ENCODE data around the gene DACT2. TPM values are rescaled to one million over a fixed set of nuclear protein-coding genes. Genes with fewer than 3 reads are reported as not detected.

DACT2 gene
- total and polyA plus RNA-seq, 2 donors (not counting 1 experiment from before 2014, with no cell fraction given) = not detected

- H3K27me3 ChIP-seq (ENCODE audit: control insufficient read depth, insufficient read depth, low read length) = no peaks in the 10 kb centered on the region
- H3K4me1 ChIP-seq (ENCODE audit: control insufficient read depth, extremely low read depth, insufficient read depth, low read length) = no peaks in the 10 kb centered on the region
- no peak overlapping the region for H3K27ac ChIP-seq (ENCODE audit: insufficient read depth, low read length)
- H3K79me2 ChIP-seq (ENCODE audit: control insufficient read depth, insufficient read depth, low read length) = no peaks in the 10 kb centered on the region
- no peaks in the 10 kb centered on the region for H4K20me1 ChIP-seq (ENCODE audit: control insufficient read depth, extremely low read depth, insufficient read depth, low read length)
- H3K4me3 ChIP-seq (replicated peaks in 1 of 4; ENCODE audit: control extremely low read depth in 1 of 4, insufficient read depth in 1 of 4, low read depth in 3 of 4, low read length in 4 of 4) = no peak overlapping the region
- TF ChIP-seq, protein P1, sequence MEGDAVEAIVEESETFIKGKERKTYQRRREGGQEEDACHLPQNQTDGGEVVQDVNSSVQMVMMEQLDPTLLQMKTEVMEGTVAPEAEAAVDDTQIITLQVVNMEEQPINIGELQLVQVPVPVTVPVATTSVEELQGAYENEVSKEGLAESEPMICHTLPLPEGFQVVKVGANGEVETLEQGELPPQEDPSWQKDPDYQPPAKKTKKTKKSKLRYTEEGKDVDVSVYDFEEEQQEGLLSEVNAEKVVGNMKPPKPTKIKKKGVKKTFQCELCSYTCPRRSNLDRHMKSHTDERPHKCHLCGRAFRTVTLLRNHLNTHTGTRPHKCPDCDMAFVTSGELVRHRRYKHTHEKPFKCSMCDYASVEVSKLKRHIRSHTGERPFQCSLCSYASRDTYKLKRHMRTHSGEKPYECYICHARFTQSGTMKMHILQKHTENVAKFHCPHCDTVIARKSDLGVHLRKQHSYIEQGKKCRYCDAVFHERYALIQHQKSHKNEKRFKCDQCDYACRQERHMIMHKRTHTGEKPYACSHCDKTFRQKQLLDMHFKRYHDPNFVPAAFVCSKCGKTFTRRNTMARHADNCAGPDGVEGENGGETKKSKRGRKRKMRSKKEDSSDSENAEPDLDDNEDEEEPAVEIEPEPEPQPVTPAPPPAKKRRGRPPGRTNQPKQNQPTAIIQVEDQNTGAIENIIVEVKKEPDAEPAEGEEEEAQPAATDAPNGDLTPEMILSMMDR (conservative IDR thresholded peaks at IDR 0.05 in 1 of 2, IDR thresholded peaks at IDR 0.05 in 1 of 2; ENCODE audit: low read depth in 1 of 2, low read length in 2 of 2) = no peak
- TF ChIP-seq EZH2 (IDR thresholded peaks at IDR 0.05; ENCODE audit: low read length, missing control alignments) = no peak
- H3K36me3 ChIP-seq (ENCODE audit: control insufficient read depth, insufficient read depth, low read length) = no peaks in the 10 kb centered on the region
- H3K9me3 ChIP-seq (ENCODE audit: control insufficient read depth, insufficient read depth, low read depth, low read length) = no peaks in the 10 kb centered on the region
- H3K9ac ChIP-seq (ENCODE audit: insufficient read depth, low read length) = no peak overlapping the region
- no peak for DNase-seq (ENCODE audit: low read depth in 2 of 2)
- no peak overlapping the region for H3K4me2 ChIP-seq (ENCODE audit: extremely low read depth, insufficient read depth, low read length)
- no peak overlapping the region for H2AFZ ChIP-seq (ENCODE audit: low read length)
Measured at GRCh38 chr6:168280020-168280898, 39.3 kb downstream of the DACT2 start.

- no peaks in the 10 kb centered on the region for H3K4me1 ChIP-seq (ENCODE audit: control insufficient read depth, extremely low read depth, insufficient read depth, low read length)
- H3K79me2 ChIP-seq (ENCODE audit: control insufficient read depth, insufficient read depth, low read length) = no peaks in the 10 kb centered on the region
- DNase-seq (ENCODE audit: low read depth in 2 of 2) = no peak
- no peak overlapping the region for H3K4me2 ChIP-seq (ENCODE audit: extremely low read depth, insufficient read depth, low read length)
- H3K4me3 ChIP-seq (replicated peaks in 1 of 4; ENCODE audit: control extremely low read depth in 1 of 4, insufficient read depth in 1 of 4, low read depth in 3 of 4, low read length in 4 of 4) = no peak overlapping the region
- H2AFZ ChIP-seq (ENCODE audit: low read length) = no peak overlapping the region
- H3K9ac ChIP-seq (ENCODE audit: insufficient read depth, low read length) = no peak overlapping the region
- TF ChIP-seq EZH2 (IDR thresholded peaks at IDR 0.05; ENCODE audit: low read length, missing control alignments) = no peak
- TF ChIP-seq, protein P1 (conservative IDR thresholded peaks at IDR 0.05 in 1 of 2, IDR thresholded peaks at IDR 0.05 in 1 of 2; ENCODE audit: low read depth in 1 of 2, low read length in 2 of 2) = no peak
- no peaks in the 10 kb centered on the region for H3K27me3 ChIP-seq (ENCODE audit: control insufficient read depth, insufficient read depth, low read length)
- H3K27ac ChIP-seq (ENCODE audit: insufficient read depth, low read length) = no peak overlapping the region
- no peaks in the 10 kb centered on the region for H3K36me3 ChIP-seq (ENCODE audit: control insufficient read depth, insufficient read depth, low read length)
- no peaks in the 10 kb centered on the region for H3K9me3 ChIP-seq (ENCODE audit: control insufficient read depth, insufficient read depth, low read depth, low read length)
- no peaks in the 10 kb centered on the region for H4K20me1 ChIP-seq (ENCODE audit: control insufficient read depth, extremely low read depth, insufficient read depth, low read length)
Measured at GRCh38 chr6:168279403-168279935, 40.1 kb downstream of the DACT2 start.

DNA sequence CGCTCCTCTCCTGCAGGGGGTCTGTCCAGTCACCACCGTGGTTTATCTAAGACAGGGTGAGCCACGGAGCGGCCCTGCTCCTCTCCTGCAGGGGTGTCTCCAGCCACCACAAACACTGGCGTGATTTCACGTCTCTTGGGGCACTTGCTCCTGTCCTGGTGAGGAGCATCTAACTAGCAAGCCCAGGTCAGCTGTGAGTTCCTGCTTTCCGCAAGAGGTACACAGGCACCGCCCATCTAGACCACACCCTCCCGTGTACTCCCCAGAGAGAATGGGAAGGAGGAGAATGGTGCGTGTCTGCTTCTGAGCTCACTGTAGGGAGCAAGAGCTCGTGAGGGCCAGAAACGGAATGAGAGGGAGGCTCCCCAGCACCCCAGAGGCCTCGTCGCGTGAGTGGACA is 40.7 kb downstream of the DACT2 start:
- TF ChIP-seq, protein P1 (conservative IDR thresholded peaks at IDR 0.05 in 1 of 2, IDR thresholded peaks at IDR 0.05 in 1 of 2; ENCODE audit: low read depth in 1 of 2, low read length in 2 of 2) = no peak
- TF ChIP-seq EZH2 (IDR thresholded peaks at IDR 0.05; ENCODE audit: low read length, missing control alignments) = no peak
- no peak overlapping the region for H3K4me2 ChIP-seq (ENCODE audit: extremely low read depth, insufficient read depth, low read length)

More for the DNA sequence above, 40.7 kb downstream of the DACT2 start:
- no peak overlapping the region for H3K4me3 ChIP-seq (replicated peaks in 1 of 4; ENCODE audit: control extremely low read depth in 1 of 4, insufficient read depth in 1 of 4, low read depth in 3 of 4, low read length in 4 of 4)
- no peaks in the 10 kb centered on the region for H3K36me3 ChIP-seq (ENCODE audit: control insufficient read depth, insufficient read depth, low read length)
- no peaks in the 10 kb centered on the region for H3K27me3 ChIP-seq (ENCODE audit: control insufficient read depth, insufficient read depth, low read length)
- H3K9ac ChIP-seq (ENCODE audit: insufficient read depth, low read length) = no peak overlapping the region
- no peaks in the 10 kb centered on the region for H3K9me3 ChIP-seq (ENCODE audit: control insufficient read depth, insufficient read depth, low read depth, low read length)
- H3K79me2 ChIP-seq (ENCODE audit: control insufficient read depth, insufficient read depth, low read length) = no peaks in the 10 kb centered on the region
- DNase-seq (ENCODE audit: low read depth in 2 of 2) = no peak
- H3K27ac ChIP-seq (ENCODE audit: insufficient read depth, low read length) = no peak overlapping the region
- H2AFZ ChIP-seq (ENCODE audit: low read length) = no peak overlapping the region
- no peaks in the 10 kb centered on the region for H3K4me1 ChIP-seq (ENCODE audit: control insufficient read depth, extremely low read depth, insufficient read depth, low read length)
- no peaks in the 10 kb centered on the region for H4K20me1 ChIP-seq (ENCODE audit: control insufficient read depth, extremely low read depth, insufficient read depth, low read length)
